Measurements from ENCODE around the gene AP2A2. TPM values are rescaled to one million over a fixed set of nuclear protein-coding genes. Genes with fewer than 3 reads are reported as not detected.

The AP2A2 gene
- total RNA-seq, 2 donors from 2014 or later: 49.5 to 57.0 TPM

DNA sequence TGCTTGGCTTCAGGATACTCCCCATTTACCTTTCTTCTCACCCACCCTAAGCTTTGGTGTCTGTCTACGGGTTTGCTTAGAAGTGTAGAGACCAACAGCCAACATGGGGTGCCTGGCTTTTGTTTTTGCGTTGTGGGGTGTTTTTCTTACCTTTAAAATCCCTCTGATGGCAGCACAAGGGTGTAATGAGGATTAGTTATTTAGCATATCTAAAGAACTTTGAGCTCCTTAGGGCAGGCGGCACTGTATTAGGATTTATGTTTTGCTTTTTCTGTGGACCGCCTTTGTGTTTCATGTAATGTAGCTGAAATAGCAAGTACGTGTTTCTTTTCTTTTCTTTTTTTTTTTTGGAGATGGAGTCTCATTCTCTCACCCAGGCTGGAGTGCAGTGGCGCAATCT is 8.9 kb downstream of the AP2A2 start:
- Mint-ChIP-seq H3K4me1 (ENCODE audit: low read depth) (peaks cover 67% of the 10 kb centered on the region), H3K9me3 (no peaks in the 10 kb centered on the region), H3K36me3 (ENCODE audit: insufficient read depth in 2 of 2) (peaks cover 0 to 2% of the 10 kb centered on the region in 2 donors), H3K4me3 (no peak overlapping the region), H3K27ac (no peak overlapping the region), H3K27me3 (ENCODE audit: low read depth) (no peaks in the 10 kb centered on the region)
- ATAC-seq (replicated peaks in 1 of 2) (no peak), DNase-seq (no peak)

DNA sequence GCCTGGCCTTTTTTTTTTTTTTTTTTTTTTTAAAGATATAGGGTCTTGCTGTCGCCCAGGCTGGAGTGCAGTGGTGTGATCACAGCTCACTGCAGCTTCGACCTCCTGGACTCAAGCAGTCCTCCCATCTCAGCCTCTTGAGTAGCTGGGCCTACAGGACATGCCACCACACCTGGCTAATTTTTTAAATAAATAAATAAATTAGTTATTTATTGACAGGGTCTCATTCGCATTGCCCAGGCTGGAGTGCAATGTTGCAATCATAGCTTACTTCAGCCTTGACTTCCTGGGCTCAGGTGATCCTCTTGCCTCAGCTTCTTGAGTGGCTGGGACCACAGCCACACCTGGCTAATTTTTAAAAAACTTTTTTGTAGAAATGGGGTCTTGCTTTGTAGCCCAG is 10.5 kb downstream of the AP2A2 start:
- DNase-seq: no peak
- Mint-ChIP-seq H3K4me3 (no peak overlapping the region), H3K9me3 (no peaks in the 10 kb centered on the region), H3K4me1 (ENCODE audit: low read depth) (peaks cover 77% of the 10 kb centered on the region), H3K36me3 (ENCODE audit: insufficient read depth in 2 of 2) (peaks cover 0 to under 1% of the 10 kb centered on the region in 2 donors), H3K27me3 (ENCODE audit: low read depth) (no peaks in the 10 kb centered on the region), H3K27ac (no peak overlapping the region)
- ATAC-seq (replicated peaks in 1 of 2): no peak

DNA sequence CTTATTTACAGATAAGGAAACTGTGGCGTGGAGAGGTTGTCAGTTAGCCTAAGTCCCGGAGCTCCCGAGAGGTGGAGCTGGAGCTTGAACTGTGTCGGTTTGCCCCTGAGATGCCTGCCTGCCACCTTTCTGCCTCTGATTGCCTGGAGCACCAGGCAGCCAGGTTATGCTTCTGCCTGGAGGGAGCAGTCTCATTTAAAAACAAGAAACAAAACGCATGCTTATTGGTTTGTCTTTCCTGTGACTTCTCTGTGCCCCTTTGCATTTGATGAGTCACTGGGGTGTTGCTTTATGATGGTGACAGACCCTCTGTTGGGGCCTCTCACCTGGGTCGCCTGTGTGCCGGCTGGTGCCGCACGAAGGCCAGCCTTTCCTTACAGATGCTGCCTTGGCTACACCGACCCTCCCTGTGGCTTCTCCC is 12.2 kb downstream of the AP2A2 start:
- peak; percentile 57 to 62 for ATAC-seq (replicated peaks in 1 of 2)
- DNase-seq: no peak
- Mint-ChIP-seq H3K36me3 (ENCODE audit: insufficient read depth in 2 of 2) (no peaks in the 10 kb centered on the region), H3K4me3 (peak overlapping the region; percentile 29 to 41), H3K9me3 (no peaks in the 10 kb centered on the region), H3K27me3 (ENCODE audit: low read depth) (no peaks in the 10 kb centered on the region), H3K27ac (peak overlapping the region; percentile 46), H3K4me1 (ENCODE audit: low read depth) (peaks cover 75% of the 10 kb centered on the region)

DNA sequence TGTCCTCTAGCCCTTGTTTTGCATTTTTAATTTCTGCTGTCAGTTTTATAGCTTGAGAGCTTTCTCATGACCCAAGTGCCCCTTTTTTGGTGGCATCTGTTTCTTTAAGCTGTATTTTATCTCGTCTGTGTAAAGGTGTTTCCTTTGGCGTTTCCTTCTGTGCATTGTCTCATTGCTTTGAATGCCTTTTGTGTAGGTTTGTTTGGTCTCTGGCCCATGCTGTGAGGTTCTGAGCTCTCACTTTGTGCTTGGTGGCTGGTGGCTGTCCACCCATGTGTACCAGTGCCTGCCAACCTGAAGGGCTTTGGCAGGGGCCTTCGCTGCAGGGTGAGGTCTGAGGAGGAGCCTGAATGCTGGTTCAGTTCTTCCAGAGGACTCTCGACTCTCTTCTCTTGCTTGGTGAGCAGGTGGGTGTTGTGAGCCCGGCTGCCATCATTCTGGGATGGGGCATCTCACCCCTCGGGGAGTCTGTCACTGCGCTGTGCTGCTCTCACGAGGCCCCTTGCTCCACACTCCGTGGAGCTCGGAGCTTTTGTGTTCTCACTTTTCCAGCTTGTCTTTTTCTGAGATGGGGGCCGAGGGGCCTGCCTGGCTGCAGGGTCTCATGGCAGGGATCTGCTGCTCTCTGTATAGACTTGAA is 14.9 kb downstream of the AP2A2 start:
- peak overlapping the region; percentile 22 for H3K27ac Mint-ChIP-seq
- ATAC-seq (replicated peaks in 1 of 2): no peak
- H3K4me3 Mint-ChIP-seq: peak overlapping the region; percentile 6 to 59
- H3K9me3 Mint-ChIP-seq: no peaks in the 10 kb centered on the region
- peaks cover 7 to 11% of the 10 kb centered on the region in 2 donors for H3K36me3 Mint-ChIP-seq (ENCODE audit: insufficient read depth in 2 of 2)
- peaks cover 65% of the 10 kb centered on the region for H3K4me1 Mint-ChIP-seq (ENCODE audit: low read depth)
- no peak for DNase-seq
- H3K27me3 Mint-ChIP-seq (ENCODE audit: low read depth): no peaks in the 10 kb centered on the region

GRCh38 chr11:942823-943222 is 17.2 kb downstream of the AP2A2 start:
- Mint-ChIP-seq H3K27me3 (ENCODE audit: low read depth) (no peaks in the 10 kb centered on the region), H3K4me1 (ENCODE audit: low read depth) (peaks cover 51% of the 10 kb centered on the region), H3K4me3 (no peak overlapping the region), H3K27ac (peak overlapping the region; percentile 74), H3K9me3 (peaks cover under 1 to 1% of the 10 kb centered on the region in 2 donors), H3K36me3 (ENCODE audit: insufficient read depth in 2 of 2) (peaks cover 10 to 18% of the 10 kb centered on the region in 2 donors)
- ATAC-seq (replicated peaks in 1 of 2) (no peak), DNase-seq (no peak)

- ATAC-seq (replicated peaks in 1 of 2) (no peak), DNase-seq (no peak)
- no peak overlapping the region for H3K27ac Mint-ChIP-seq
- H3K4me3 Mint-ChIP-seq: no peak overlapping the region
- H3K9me3 Mint-ChIP-seq: peaks cover 3% of the 10 kb centered on the region in 2 donors
- peaks cover 19 to 34% of the 10 kb centered on the region in 2 donors for H3K36me3 Mint-ChIP-seq (ENCODE audit: insufficient read depth in 2 of 2)
- no peaks in the 10 kb centered on the region for H3K27me3 Mint-ChIP-seq (ENCODE audit: low read depth)
- H3K4me1 Mint-ChIP-seq (ENCODE audit: low read depth): peaks cover 31% of the 10 kb centered on the region
Observed at GRCh38 chr11:944711-945470, 19.2 kb downstream of the AP2A2 start.

GRCh38 chr11:945986-946385 is 20.3 kb downstream of the AP2A2 start:
- Mint-ChIP-seq H3K9me3 (peaks cover 3% of the 10 kb centered on the region in 2 donors), H3K27me3 (ENCODE audit: low read depth) (no peaks in the 10 kb centered on the region), H3K4me3 (no peak overlapping the region), H3K36me3 (ENCODE audit: insufficient read depth in 2 of 2) (peaks cover 20 to 34% of the 10 kb centered on the region in 2 donors), H3K4me1 (ENCODE audit: low read depth) (peaks cover 20% of the 10 kb centered on the region), H3K27ac (no peak overlapping the region)
- ATAC-seq (replicated peaks in 1 of 2): no peak
- no peak for DNase-seq

DNA sequence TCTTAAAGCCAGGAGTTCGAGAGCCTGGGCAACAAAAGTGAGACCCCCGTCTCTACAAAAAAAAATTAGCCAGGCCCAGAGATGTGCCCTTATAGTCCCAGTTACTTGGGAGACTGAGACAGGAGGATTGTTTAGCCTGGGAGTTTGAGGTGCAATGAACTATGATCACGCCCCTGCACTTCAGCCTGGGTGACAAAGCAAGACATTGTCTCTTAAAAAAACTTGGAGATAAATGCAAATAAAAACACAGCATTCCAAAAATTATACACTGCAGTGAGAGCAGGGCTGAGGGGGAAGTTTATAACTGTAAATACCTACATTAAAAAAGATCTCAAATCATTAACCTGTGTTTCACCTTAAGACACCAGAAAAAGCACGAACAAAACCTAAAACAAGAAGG is 22.1 kb downstream of the AP2A2 start:
- Mint-ChIP-seq H3K4me1 (ENCODE audit: low read depth) (peaks cover 14% of the 10 kb centered on the region), H3K36me3 (ENCODE audit: insufficient read depth in 2 of 2) (peaks cover 20 to 34% of the 10 kb centered on the region in 2 donors), H3K27ac (no peak overlapping the region), H3K9me3 (peaks cover 3% of the 10 kb centered on the region in 2 donors), H3K4me3 (no peak overlapping the region), H3K27me3 (ENCODE audit: low read depth) (no peaks in the 10 kb centered on the region)
- no peak for ATAC-seq (replicated peaks in 1 of 2)
- no peak for DNase-seq

- DNase-seq: no peak
- Mint-ChIP-seq H3K4me3 (no peak overlapping the region), H3K36me3 (ENCODE audit: insufficient read depth in 2 of 2) (peaks cover 12 to 21% of the 10 kb centered on the region in 2 donors), H3K27ac (no peak overlapping the region), H3K9me3 (peaks cover 3% of the 10 kb centered on the region in 2 donors), H3K4me1 (ENCODE audit: low read depth) (peaks cover 15% of the 10 kb centered on the region), H3K27me3 (ENCODE audit: low read depth) (no peaks in the 10 kb centered on the region)
- ATAC-seq (replicated peaks in 1 of 2): no peak
Observed at GRCh38 chr11:951507-951906, 25.8 kb downstream of the AP2A2 start.

GRCh38 chr11:952406-953385 is 27.0 kb downstream of the AP2A2 start:
- ATAC-seq (replicated peaks in 1 of 2) (no peak), DNase-seq (no peak)
- H3K4me1 Mint-ChIP-seq (ENCODE audit: low read depth): peaks cover 15% of the 10 kb centered on the region
- peaks cover 3% of the 10 kb centered on the region in 2 donors for H3K9me3 Mint-ChIP-seq
- H3K27ac Mint-ChIP-seq: no peak overlapping the region
- H3K27me3 Mint-ChIP-seq (ENCODE audit: low read depth): no peaks in the 10 kb centered on the region
- H3K36me3 Mint-ChIP-seq (ENCODE audit: insufficient read depth in 2 of 2): peaks cover 10 to 18% of the 10 kb centered on the region in 2 donors
- no peak overlapping the region for H3K4me3 Mint-ChIP-seq

- Mint-ChIP-seq H3K4me1 (ENCODE audit: low read depth) (peaks cover 15% of the 10 kb centered on the region), H3K36me3 (ENCODE audit: insufficient read depth in 2 of 2) (peaks cover 6 to 13% of the 10 kb centered on the region in 2 donors), H3K9me3 (no peaks in the 10 kb centered on the region), H3K27ac (no peak overlapping the region), H3K4me3 (no peak overlapping the region), H3K27me3 (ENCODE audit: low read depth) (no peaks in the 10 kb centered on the region)
- ATAC-seq (replicated peaks in 1 of 2) (no peak), DNase-seq (no peak)
Observed at GRCh38 chr11:953512-953911, 27.8 kb downstream of the AP2A2 start.

- H3K9me3 Mint-ChIP-seq: no peaks in the 10 kb centered on the region
- H3K27ac Mint-ChIP-seq: peak overlapping the region; percentile 12
- DNase-seq (no peak), ATAC-seq (replicated peaks in 1 of 2) (no peak)
- peaks cover 3 to 4% of the 10 kb centered on the region in 2 donors for H3K36me3 Mint-ChIP-seq (ENCODE audit: insufficient read depth in 2 of 2)
- peaks cover 15% of the 10 kb centered on the region for H3K4me1 Mint-ChIP-seq (ENCODE audit: low read depth)
- H3K4me3 Mint-ChIP-seq: no peak overlapping the region
- no peaks in the 10 kb centered on the region for H3K27me3 Mint-ChIP-seq (ENCODE audit: low read depth)
Observed at GRCh38 chr11:954392-955153, 28.9 kb downstream of the AP2A2 start.

Data from activated T-cell treated with anti-CD3 and anti-CD28 coated beads, Interleukin-2, amount 50 U/mL, for 72 hours (primary cell).